T47D (cell line): ENCODE measurements around the gene ROBO4.

Experiments
- DNase-seq, 2 experiments: peaks; one replicate each; pipeline versions ENCODE4 v3.0.0 to v3.0.0-alpha.2; 2011 to 2012; ENCODE audit warnings: low read depth in 1 of 2, low spot score in 1 of 2
- JUND ChIP-seq: IDR thresholded peaks from 2 replicates; pipeline ENCODE4 v1.6.1; 2012; ENCODE audit warnings: low read depth
- in situ Hi-C: cut with HindIII; loops from 2 replicates; pipeline ENCODE4 v1.10.0; 2016; ENCODE audit warnings: low sequenced_read_pairs, low pct_unique_long_range_greater_than_20kb

Gene ROBO4

GRCh38 chr11:124861670-124862069 lies 36.0 kb downstream of the ROBO4 start:
- in situ Hi-C loops: no loop called here
- TF ChIP-seq JUND: no peak
- DNase-seq: no peak

GRCh38 chr11:124859171-124859570 lies 38.5 kb downstream of the ROBO4 start:
- TF ChIP-seq JUND: no peak
- DNase-seq: no peak
- in situ Hi-C loops: no loop called here

GRCh38 chr11:124846070-124846673 lies 51.5 kb downstream of the ROBO4 start:
- no peak for DNase-seq
- TF ChIP-seq JUND: no peak
- in situ Hi-C loops: no loop called here

- no peak for DNase-seq
- no peak for TF ChIP-seq JUND
Observed at GRCh38 chr11:124844664-124845079, 53.0 kb downstream of the ROBO4 start.

GRCh38 chr11:124843616-124843910 lies 54.1 kb downstream of the ROBO4 start:
- TF ChIP-seq JUND: no peak
- in situ Hi-C loops: no loop called here
- DNase-seq: no peak

More at GRCh38 chr11:124844664-124845079, 53.0 kb downstream of the ROBO4 start:
- in situ Hi-C loops: no loop called here

- TF ChIP-seq JUND: no peak
- in situ Hi-C loops: no loop called here
- DNase-seq: peak in 1 of 2 experiments; percentile 48
Observed at GRCh38 chr11:124842305-124842704, 55.4 kb downstream of the ROBO4 start.

- no peak for DNase-seq
- TF ChIP-seq JUND: no peak
- in situ Hi-C loops: no loop called here
Observed at GRCh38 chr11:124841840-124842239, 55.8 kb downstream of the ROBO4 start.

- in situ Hi-C loops: no loop called here
- TF ChIP-seq JUND: no peak
- DNase-seq: no peak
Observed at GRCh38 chr11:124841201-124841600, 56.5 kb downstream of the ROBO4 start.

- DNase-seq: no peak
- in situ Hi-C loops: no loop called here
- no peak for TF ChIP-seq JUND
Observed at GRCh38 chr11:124840666-124841065, 57.0 kb downstream of the ROBO4 start.

GRCh38 chr11:124839972-124840621 lies 57.6 kb downstream of the ROBO4 start:
- in situ Hi-C loops: loop anchor here (10.0 kb wide), 1 partner anchor 175 kb away; no protein-coding TSS in a partner anchor
- no peak for DNase-seq
- no peak for TF ChIP-seq JUND

GRCh38 chr11:124839128-124839971 lies 58.3 kb downstream of the ROBO4 start:
- no peak for DNase-seq
- in situ Hi-C loops: loop anchor here (10.0 kb wide), 1 partner anchor 175 kb away; no protein-coding TSS in a partner anchor
- TF ChIP-seq JUND: no peak

GRCh38 chr11:124838805-124839127 lies 58.9 kb downstream of the ROBO4 start:
- no peak for DNase-seq
- no peak for TF ChIP-seq JUND
- in situ Hi-C loops: loop anchor here (10.0 kb wide), 1 partner anchor 174 kb away; no protein-coding TSS in a partner anchor

GRCh38 chr11:124837491-124837856 lies 60.2 kb downstream of the ROBO4 start:
- in situ Hi-C loops: loop anchor here (10.0 kb wide), 1 partner anchor 173 kb away; no protein-coding TSS in a partner anchor
- no peak for TF ChIP-seq JUND
- peak; percentile 79 to 91 for DNase-seq
